ENCODE data around the gene FXYD6.

Gene FXYD6

DNA sequence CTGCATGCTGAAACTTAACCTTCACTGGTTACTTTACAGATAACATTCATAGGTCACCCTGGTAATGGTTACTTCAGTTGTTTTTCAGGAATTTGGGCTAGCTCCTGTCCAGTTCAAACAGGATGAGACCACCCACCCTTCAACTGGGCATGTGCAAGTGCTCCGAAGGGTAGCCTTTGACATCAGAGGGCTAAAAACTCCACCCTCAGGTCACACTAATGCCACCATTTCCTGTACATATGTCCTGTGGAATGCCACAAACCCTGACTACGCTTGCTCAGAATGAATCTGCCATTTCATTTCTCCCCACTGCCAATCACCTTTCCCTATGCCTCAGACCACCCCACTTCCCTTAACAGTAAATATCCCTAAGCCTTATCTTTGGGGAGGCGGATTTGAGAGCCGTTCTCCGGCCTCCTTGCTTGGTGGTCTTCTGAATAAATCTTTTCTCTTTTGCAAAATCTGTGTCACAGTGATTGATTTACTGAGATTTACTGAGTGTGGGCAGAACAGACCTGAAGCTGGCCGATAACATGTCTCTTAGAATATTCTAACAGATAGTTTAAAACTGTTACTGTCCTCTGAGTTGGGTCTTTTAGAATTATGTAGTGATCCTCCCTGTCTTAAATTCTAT lies 26.6 kb downstream of the FXYD6 start:
- H3K4me1 ChIP-seq (ENCODE audit: low read length): no peaks in the 10 kb centered on the region
- no peak for DNase-seq
- H3F3A ChIP-seq (ENCODE audit: insufficient read depth, low read length): no peaks in the 10 kb centered on the region
- H3K9me2 ChIP-seq (replicated peaks; ENCODE audit: insufficient read depth, low read length): no peaks in the 10 kb centered on the region
- no peaks in the 10 kb centered on the region for H3K9me3 ChIP-seq (replicated peaks; ENCODE audit: insufficient read depth, low read length)
- H3K4me3 ChIP-seq (ENCODE audit: low read length): no peak overlapping the region
- H3K4me2 ChIP-seq (ENCODE audit: low read depth, low read length): no peak overlapping the region
- H3K79me2 ChIP-seq (ENCODE audit: low read length): no peaks in the 10 kb centered on the region
- TF ChIP-seq, protein P1, sequence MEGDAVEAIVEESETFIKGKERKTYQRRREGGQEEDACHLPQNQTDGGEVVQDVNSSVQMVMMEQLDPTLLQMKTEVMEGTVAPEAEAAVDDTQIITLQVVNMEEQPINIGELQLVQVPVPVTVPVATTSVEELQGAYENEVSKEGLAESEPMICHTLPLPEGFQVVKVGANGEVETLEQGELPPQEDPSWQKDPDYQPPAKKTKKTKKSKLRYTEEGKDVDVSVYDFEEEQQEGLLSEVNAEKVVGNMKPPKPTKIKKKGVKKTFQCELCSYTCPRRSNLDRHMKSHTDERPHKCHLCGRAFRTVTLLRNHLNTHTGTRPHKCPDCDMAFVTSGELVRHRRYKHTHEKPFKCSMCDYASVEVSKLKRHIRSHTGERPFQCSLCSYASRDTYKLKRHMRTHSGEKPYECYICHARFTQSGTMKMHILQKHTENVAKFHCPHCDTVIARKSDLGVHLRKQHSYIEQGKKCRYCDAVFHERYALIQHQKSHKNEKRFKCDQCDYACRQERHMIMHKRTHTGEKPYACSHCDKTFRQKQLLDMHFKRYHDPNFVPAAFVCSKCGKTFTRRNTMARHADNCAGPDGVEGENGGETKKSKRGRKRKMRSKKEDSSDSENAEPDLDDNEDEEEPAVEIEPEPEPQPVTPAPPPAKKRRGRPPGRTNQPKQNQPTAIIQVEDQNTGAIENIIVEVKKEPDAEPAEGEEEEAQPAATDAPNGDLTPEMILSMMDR (IDR thresholded peaks at IDR 0.05; ENCODE audit: low read length): no peak
- no peak overlapping the region for H3K9ac ChIP-seq (ENCODE audit: low read length)
- no peaks in the 10 kb centered on the region for H3K36me3 ChIP-seq (replicated peaks; ENCODE audit: insufficient read depth, low read length)
- no peak overlapping the region for H2AFZ ChIP-seq (ENCODE audit: low read length)
- H3K27me3 ChIP-seq (replicated peaks; ENCODE audit: insufficient read depth, low read length): no peaks in the 10 kb centered on the region; the same call in 1 of the 2 replicates
- no peaks in the 10 kb centered on the region for H4K20me1 ChIP-seq (ENCODE audit: insufficient read depth, low read length)
- H3K27ac ChIP-seq (ENCODE audit: low read length): no peak overlapping the region

DNA sequence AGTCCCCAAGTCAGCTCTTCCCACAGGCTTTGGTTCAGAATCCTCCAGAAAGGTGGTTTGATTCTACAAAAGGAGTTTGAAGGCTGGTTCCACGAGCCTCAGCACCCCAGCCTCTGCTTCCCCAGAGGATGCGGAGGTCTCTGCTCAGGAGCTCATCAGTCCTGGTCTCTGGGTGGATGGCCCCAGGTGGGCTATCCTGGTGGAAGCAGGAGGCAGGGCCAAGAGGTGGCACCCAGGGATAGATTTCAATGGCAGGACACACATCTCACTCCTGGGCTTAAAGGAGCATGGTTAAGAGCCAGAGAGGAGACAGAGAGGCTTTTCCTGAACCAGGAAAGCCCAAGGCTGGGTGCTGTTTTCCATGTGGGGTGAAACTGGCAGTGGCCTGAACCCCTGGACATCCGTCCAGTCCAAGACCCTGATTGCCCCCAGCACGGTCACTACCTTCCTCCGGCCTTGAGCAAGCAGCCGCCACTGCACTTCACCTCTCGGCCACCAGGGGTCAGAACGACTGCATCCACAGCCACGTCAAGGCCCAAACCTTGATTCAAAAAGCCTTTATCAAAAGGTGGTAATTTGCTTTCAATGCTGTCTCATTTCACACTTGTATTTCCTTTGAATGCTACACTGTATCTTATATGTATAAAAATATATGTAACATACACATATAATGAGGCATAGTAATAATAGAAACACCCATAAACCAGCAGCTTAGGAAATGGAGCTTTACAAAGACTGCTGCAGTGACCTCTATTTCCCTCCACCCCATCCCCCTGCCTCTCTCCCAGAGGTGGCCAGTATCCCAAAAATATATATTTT lies 32.6 kb downstream of the FXYD6 start:
- H3K27ac ChIP-seq (ENCODE audit: low read length): no peak overlapping the region
- no peak overlapping the region for H3K9ac ChIP-seq (ENCODE audit: low read length)
- H3K9me3 ChIP-seq (replicated peaks; ENCODE audit: insufficient read depth, low read length): no peaks in the 10 kb centered on the region
- no peaks in the 10 kb centered on the region for H3K4me1 ChIP-seq (ENCODE audit: low read length)
- no peak overlapping the region for H2AFZ ChIP-seq (ENCODE audit: low read length)
- no peak overlapping the region for H3K4me3 ChIP-seq (ENCODE audit: low read length)
- H3K9me2 ChIP-seq (replicated peaks; ENCODE audit: insufficient read depth, low read length): no peaks in the 10 kb centered on the region
- no peak overlapping the region for H3K4me2 ChIP-seq (ENCODE audit: low read depth, low read length)
- no peaks in the 10 kb centered on the region for H3K36me3 ChIP-seq (replicated peaks; ENCODE audit: insufficient read depth, low read length)
- H3K27me3 ChIP-seq (replicated peaks; ENCODE audit: insufficient read depth, low read length): peaks cover 12% of the 10 kb centered on the region
- H4K20me1 ChIP-seq (ENCODE audit: insufficient read depth, low read length): no peaks in the 10 kb centered on the region
- TF ChIP-seq, protein P1 (IDR thresholded peaks at IDR 0.05; ENCODE audit: low read length): peak; percentile 96
- no peak for TF ChIP-seq EZH2phosphoT487 (IDR thresholded peaks at IDR 0.05; ENCODE audit: low read length)
- TF ChIP-seq EZH2 (optimal IDR thresholded peaks at IDR 0.05; ENCODE audit: low read depth, low read length): no peak
- H3K79me2 ChIP-seq (ENCODE audit: low read length): no peaks in the 10 kb centered on the region
- no peaks in the 10 kb centered on the region for H3F3A ChIP-seq (ENCODE audit: insufficient read depth, low read length)
- peak; percentile 66 for DNase-seq

DNA sequence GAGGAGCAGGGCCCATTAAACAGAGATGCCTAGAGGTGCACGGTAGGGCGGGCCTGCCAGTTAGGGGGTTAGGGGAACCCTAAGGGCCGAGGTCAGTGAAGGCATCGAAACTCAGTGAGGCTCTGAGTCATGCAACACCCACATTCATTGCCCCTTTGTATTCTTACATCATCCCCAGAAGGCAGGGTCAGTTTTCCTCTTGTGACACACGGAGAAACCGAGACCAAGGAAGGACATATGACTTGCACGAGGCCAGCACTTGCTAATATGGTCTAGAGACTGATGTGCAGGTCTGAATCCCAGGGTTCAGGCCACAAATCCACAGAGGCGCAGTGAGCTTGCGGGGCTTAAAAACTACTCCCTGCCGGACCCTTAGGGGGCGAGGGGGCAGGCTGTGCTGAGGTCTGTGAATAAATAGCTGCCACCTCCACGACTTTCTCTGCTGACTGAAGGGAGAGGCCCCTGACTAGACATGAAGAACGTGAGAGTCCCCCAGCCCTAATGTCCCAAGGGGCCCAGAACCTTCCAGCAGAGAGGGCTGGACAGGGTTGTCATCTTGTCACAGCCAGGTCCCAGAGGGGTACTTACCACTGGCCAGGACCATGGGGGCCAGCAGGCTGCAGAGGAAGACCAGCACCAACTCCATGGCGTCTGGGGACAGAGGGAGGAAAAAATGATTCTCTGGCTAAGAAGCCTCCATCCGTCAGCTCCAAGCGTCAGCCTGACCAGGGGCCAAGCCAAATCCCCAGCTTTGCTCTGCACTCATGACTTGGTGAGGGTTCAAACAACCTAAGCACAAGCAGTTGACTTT lies 34.1 kb downstream of the FXYD6 start:
- no peaks in the 10 kb centered on the region for H3K9me3 ChIP-seq (replicated peaks; ENCODE audit: insufficient read depth, low read length)
- no peak overlapping the region for H3K4me2 ChIP-seq (ENCODE audit: low read depth, low read length)
- H3K27ac ChIP-seq (ENCODE audit: low read length): no peak overlapping the region
- H4K20me1 ChIP-seq (ENCODE audit: insufficient read depth, low read length): no peaks in the 10 kb centered on the region
- no peaks in the 10 kb centered on the region for H3F3A ChIP-seq (ENCODE audit: insufficient read depth, low read length)
- no peaks in the 10 kb centered on the region for H3K36me3 ChIP-seq (replicated peaks; ENCODE audit: insufficient read depth, low read length)
- H3K9me2 ChIP-seq (replicated peaks; ENCODE audit: insufficient read depth, low read length): no peaks in the 10 kb centered on the region
- H3K9ac ChIP-seq (ENCODE audit: low read length): no peak overlapping the region
- TF ChIP-seq EZH2phosphoT487 (IDR thresholded peaks at IDR 0.05; ENCODE audit: low read length): no peak
- TF ChIP-seq, protein P1 (IDR thresholded peaks at IDR 0.05; ENCODE audit: low read length): no peak
- no peak for TF ChIP-seq EZH2 (optimal IDR thresholded peaks at IDR 0.05; ENCODE audit: low read depth, low read length)
- no peaks in the 10 kb centered on the region for H3K4me1 ChIP-seq (ENCODE audit: low read length)
- H2AFZ ChIP-seq (ENCODE audit: low read length): no peak overlapping the region
- DNase-seq: no peak
- no peaks in the 10 kb centered on the region for H3K79me2 ChIP-seq (ENCODE audit: low read length)
- peaks cover 27% of the 10 kb centered on the region for H3K27me3 ChIP-seq (replicated peaks; ENCODE audit: insufficient read depth, low read length)
- no peak overlapping the region for H3K4me3 ChIP-seq (ENCODE audit: low read length)
